ENCODE data around the gene ZCCHC18. TPM values are rescaled to one million over a fixed set of nuclear protein-coding genes. Genes with fewer than 3 reads are reported as not detected.
"Not testable (repeated sequence)": the region's sequence is repeated elsewhere in the genome, so short reads cannot be mapped to it uniquely, and the experiment has no call there.

Gene ZCCHC18
- total and polyA plus RNA-seq, 2 of the 4 experiments (the other 2 are of a cell fraction): 0.36 to 1.5 TPM

- Histone ChIP-seq H3K9ac (ENCODE audit: low read depth, low read length) (no peak overlapping the region), H3K23ac (ENCODE audit: low read depth, low read length) (no peak overlapping the region), H2BK5ac (ENCODE audit: low read depth, low read length, poor library complexity, severe bottlenecking) (no peak overlapping the region), H4K91ac (ENCODE audit: insufficient read depth, low read depth, low read length) (no peak overlapping the region), H2AK5ac (ENCODE audit: low read depth, low read length) (no peak overlapping the region), H4K5ac (ENCODE audit: low read depth, low read length) (no peak overlapping the region), H3K18ac (ENCODE audit: low read depth, low read length) (no peak overlapping the region), H3K56ac (ENCODE audit: extremely low read depth, insufficient read depth, low read length) (no peak overlapping the region), H2AFZ (replicated peaks; ENCODE audit: low read length, poor library complexity) (no peak overlapping the region), H3K9me3 (ENCODE audit: control insufficient read depth, insufficient read depth, low read length) (no peaks in the 10 kb centered on the region), H3K4me2 (ENCODE audit: low read depth, low read length) (no peak overlapping the region), H4K8ac (ENCODE audit: low read depth in 2 of 2, low read length in 2 of 2) (no peak overlapping the region), H2AK9ac (replicated peaks; ENCODE audit: low read depth, low read length, poor library complexity) (no peak overlapping the region), H3K27me3 (ENCODE audit: control insufficient read depth, insufficient read depth, low read length) (peaks cover 6% of the 10 kb centered on the region; the same call in 1 of the 2 replicates), H2BK15ac (ENCODE audit: low read depth, low read length) (no peak overlapping the region), H3K9me1 (ENCODE audit: insufficient read depth, low read length) (no peaks in the 10 kb centered on the region), H3K36me3 (ENCODE audit: control insufficient read depth, insufficient read depth, low read length) (no peaks in the 10 kb centered on the region), H3K4ac (ENCODE audit: low read depth, low read length) (no peak overlapping the region), H3K27ac (ENCODE audit: insufficient read depth, low read length) (no peak overlapping the region), H3K14ac (replicated peaks; ENCODE audit: low read depth, low read length) (no peak overlapping the region), H3K4me3 (ENCODE audit: insufficient read depth, low read depth, low read length) (no peak overlapping the region), H3K4me1 (ENCODE audit: control insufficient read depth, insufficient read depth, low read length) (no peaks in the 10 kb centered on the region), H4K20me1 (ENCODE audit: insufficient read depth, low read length) (no peaks in the 10 kb centered on the region), H2BK20ac (ENCODE audit: low read depth, low read length) (no peak overlapping the region), H2BK120ac (ENCODE audit: low read depth, low read length) (no peak overlapping the region), H3K79me1 (ENCODE audit: low read depth in 1 of 2, low read length in 2 of 2) (no peaks in the 10 kb centered on the region)
- intact Hi-C loops (cut with micrococcal nuclease) (no loop called here), dilution Hi-C loops (cut with HindIII; ENCODE audit: low sequenced_read_pairs, unreplicated experiment) (no loop called here), in situ Hi-C loops (cut with MboI; ENCODE audit: low sequenced_read_pairs) (loop anchor here (25.0 kb wide), 1 partner anchor 272 kb away; the partner anchor contains the start of gene RAB9B)
- TF ChIP-seq RFX5 (IDR thresholded peaks at IDR 0.05; ENCODE audit: low read depth, low read length) (no peak), CHD1 (IDR thresholded peaks at IDR 0.05; ENCODE audit: low read depth, low read length) (no peak), CEBPB (IDR thresholded peaks at IDR 0.05; ENCODE audit: low read depth, low read length) (no peak), RCOR1 (IDR thresholded peaks at IDR 0.05; ENCODE audit: insufficient replicate concordance, low read length) (no peak), SMC3 (IDR thresholded peaks at IDR 0.05; ENCODE audit: low read depth, low read length) (no peak), USF2 (IDR thresholded peaks at IDR 0.05; ENCODE audit: low read depth, low read length) (no peak)
- no peak for DNase-seq
- ChIA-PET CTCF (no interaction called here), POLR2A (ENCODE audit: unreplicated experiment) (no interaction called here)
- BruUV-seq (replicated peaks): no TSS peak
- ATAC-seq (ENCODE audit: low read depth): no peak
- whole genome bisulfite sequencing, 2 experiments (ENCODE audit: extremely low coverage in 2 of 2, insufficient read length in 1 of 2): no CpG with 5 or more reads among the region's 1 CpG
Measured at GRCh38 chrX:104108955-104109354, 3.4 kb upstream of the ZCCHC18 start.

GRCh38 chrX:104110491-104111240, 1.7 kb upstream of the ZCCHC18 start:
- H3K4me3 ChIP-seq (ENCODE audit: insufficient read depth, low read depth, low read length); H3K9me1 ChIP-seq (ENCODE audit: insufficient read depth, low read length); H3K56ac ChIP-seq (ENCODE audit: extremely low read depth, insufficient read depth, low read length); H4K91ac ChIP-seq (ENCODE audit: insufficient read depth, low read depth, low read length); CTCF ChIA-PET; H3K18ac ChIP-seq (ENCODE audit: low read depth, low read length); H2BK20ac ChIP-seq (ENCODE audit: low read depth, low read length); POLR2A ChIA-PET (ENCODE audit: unreplicated experiment); BruUV-seq (replicated peaks); ATAC-seq (ENCODE audit: low read depth); H4K5ac ChIP-seq (ENCODE audit: low read depth, low read length); H3K4ac ChIP-seq (ENCODE audit: low read depth, low read length); H3K9ac ChIP-seq (ENCODE audit: low read depth, low read length); H2BK120ac ChIP-seq (ENCODE audit: low read depth, low read length); H3K9me3 ChIP-seq (ENCODE audit: control insufficient read depth, insufficient read depth, low read length); H3K23ac ChIP-seq (ENCODE audit: low read depth, low read length); H2AK5ac ChIP-seq (ENCODE audit: low read depth, low read length); H3K36me3 ChIP-seq (ENCODE audit: control insufficient read depth, insufficient read depth, low read length); H3K79me1 ChIP-seq (ENCODE audit: low read depth in 1 of 2, low read length in 2 of 2); H3K4me1 ChIP-seq (ENCODE audit: control insufficient read depth, insufficient read depth, low read length); H4K8ac ChIP-seq (ENCODE audit: low read depth in 2 of 2, low read length in 2 of 2); H2BK5ac ChIP-seq (ENCODE audit: low read depth, low read length, poor library complexity, severe bottlenecking); H3K27ac ChIP-seq (ENCODE audit: insufficient read depth, low read length); H2BK15ac ChIP-seq (ENCODE audit: low read depth, low read length); DNase-seq; dilution Hi-C loops (cut with HindIII; ENCODE audit: low sequenced_read_pairs, unreplicated experiment); H2AFZ ChIP-seq (replicated peaks; ENCODE audit: low read length, poor library complexity); H2AK9ac ChIP-seq (replicated peaks; ENCODE audit: low read depth, low read length, poor library complexity); H3K4me2 ChIP-seq (ENCODE audit: low read depth, low read length); H3K27me3 ChIP-seq (ENCODE audit: control insufficient read depth, insufficient read depth, low read length); H4K20me1 ChIP-seq (ENCODE audit: insufficient read depth, low read length); H3K14ac ChIP-seq (replicated peaks; ENCODE audit: low read depth, low read length): not testable (repeated sequence)
- in situ Hi-C loops (cut with MboI; ENCODE audit: low sequenced_read_pairs): loop anchor here (25.0 kb wide), 1 partner anchor 273 kb away; the partner anchor contains the start of gene RAB9B
- no CpG with 5 or more reads among the region's 6 CpGs for WGBS, 2 experiments (ENCODE audit: extremely low coverage in 2 of 2, insufficient read length in 1 of 2)
- intact Hi-C loops (cut with micrococcal nuclease): loop anchor here (5.0 kb wide), 1 partner anchor 423 kb away; the partner anchor contains the start of gene MORF4L2
